HG02759 (cell line): Measurements from ENCODE around the gene INHBA.

ENCODE experiments used
- ATAC-seq: cut with Tn5 transposase; IDR thresholded peaks from one replicate; pipeline ENCODE4 v1.9.1; 2021; ENCODE audit warnings: mild to moderate bottlenecking, moderate library complexity; ENCODE audit not compliant: unreplicated experiment

The INHBA gene

DNA sequence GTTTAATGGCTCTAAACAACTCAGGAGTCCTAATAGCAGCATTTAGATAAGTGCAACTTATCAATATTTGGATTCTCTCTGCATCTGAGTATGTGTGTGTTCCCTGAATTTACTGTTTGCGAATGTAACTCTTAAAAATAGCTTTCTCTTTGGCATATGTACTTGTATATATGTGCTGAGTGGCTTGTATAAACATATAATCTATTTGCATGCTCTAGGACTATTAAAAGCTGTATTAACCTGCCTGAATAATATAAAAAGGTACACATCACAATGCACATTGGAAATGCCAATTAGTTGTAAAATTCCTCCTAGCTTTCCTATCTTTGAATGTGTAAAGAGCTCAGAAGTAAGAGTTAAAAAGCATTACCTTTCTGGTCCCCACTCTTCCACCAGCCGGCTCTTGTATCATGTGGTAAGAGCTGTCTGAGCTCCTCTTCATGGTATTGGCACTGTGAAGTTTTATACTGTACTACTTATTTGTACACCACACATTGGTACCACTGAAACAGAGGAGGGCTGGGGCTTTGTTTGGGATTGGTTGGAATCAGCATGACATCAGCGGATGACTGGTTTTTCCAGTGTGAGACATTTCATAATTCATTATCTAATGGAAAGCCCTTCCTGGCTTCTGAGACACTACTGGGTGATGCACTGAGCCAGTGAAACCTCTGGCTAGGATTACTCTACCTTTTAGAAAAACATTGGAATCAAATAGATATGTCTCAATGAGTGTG, at the start of gene INHBA:
INHBA (minus strand) TSS at position 456 of the 737 bp plus-strand sequence. CDS start 2,716 bp downstream, outside the sequence.
- ATAC-seq, result no peak

DNA sequence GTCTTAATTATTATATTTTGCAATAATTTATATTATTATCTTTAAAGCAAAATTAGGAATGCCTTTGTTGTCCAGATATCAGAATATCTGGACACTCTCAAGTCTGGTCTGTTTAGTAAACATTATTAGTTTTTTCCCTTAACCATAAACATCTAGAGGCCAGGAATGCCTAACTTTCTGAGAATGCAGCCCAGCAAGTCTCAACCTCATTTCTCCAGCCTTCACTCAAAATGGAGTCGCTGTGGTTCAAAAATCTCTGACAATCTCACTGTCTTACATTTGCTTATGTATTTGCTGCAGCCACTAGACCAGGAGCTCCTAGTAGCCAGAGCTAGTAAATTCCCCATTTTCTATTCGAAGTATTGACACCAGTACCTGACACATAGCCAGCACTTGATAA, 49.7 kb upstream of the INHBA start:
- no peak for ATAC-seq

DNA sequence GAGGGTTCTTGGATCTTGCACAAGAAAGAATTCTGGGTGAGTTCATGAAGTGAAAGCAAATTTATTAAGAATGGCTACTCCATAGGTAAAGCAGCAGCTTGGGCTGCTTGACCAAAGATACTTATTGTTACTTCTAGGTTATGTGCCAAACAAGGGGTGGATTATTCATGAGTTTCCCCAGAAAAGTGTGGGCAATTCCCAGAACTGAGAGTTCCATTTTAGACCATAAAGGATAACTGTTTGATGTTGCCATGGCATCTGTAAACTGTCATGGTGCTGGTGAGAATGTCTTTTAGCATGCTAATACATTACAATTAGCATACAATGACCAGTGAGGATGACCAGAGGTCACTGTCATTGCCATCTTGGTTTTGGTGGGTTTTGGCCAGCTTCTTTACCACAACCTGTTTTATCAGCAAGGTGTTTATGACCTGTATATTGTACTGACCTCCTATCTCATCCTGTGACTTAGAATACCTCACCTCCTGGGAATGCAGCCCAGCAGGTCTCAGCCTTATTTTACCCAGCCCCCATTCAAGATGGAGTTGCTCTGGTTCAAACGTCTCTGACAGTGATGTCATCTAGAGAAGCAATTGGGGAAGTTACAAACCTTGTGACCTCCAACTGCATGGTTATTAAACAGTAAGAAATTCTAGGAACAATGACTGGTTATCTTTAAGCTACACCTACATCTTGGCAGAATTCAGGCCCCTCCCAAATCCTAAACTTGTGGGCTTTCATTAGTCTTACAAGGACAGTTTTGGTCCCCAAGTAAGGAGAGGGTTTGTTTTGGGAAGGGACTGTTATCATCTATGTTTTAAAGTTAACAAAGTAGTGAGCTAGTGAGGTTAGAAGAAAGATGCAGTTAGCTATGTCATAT, 48.0 kb upstream of the INHBA start:
- ATAC-seq, result no peak

DNA sequence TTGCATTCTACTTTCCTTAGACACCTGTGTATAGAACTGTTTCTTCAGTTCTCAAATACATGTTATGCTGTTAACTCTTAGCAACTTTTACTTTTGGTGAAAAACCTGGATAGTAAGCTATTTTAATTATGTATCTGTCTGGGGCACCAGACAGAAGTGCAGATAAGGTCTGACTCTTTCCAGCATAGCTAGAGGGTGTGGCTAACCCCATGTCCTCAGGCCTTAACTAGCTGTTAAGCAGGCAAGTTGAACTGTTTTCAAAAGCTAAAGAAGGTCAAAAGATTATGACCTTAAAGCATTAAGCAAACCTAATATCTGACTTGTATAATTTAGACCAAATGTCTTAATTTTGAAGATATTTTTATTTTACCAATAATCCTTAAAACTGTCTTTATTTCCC, 45.1 kb upstream of the INHBA start:
- no peak for ATAC-seq

DNA sequence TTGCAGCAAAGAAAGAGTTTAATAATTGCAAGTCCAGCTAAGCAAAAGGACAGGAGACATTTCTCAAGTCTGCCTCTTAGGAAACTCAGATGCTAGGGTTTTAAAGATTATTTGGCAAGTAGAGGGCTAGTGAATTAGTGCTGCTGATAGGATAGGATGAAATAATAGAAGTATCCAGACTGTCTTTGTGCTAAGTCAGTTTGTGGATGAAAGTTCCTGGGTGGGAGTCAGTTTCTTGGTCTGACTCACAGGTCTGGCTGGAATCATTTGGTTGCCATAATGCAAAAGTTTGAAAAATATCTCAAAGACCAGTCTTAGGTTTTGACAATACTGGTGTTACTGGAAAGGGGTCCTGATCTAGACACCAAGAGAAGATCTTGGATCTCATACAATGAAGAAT, 42.6 kb upstream of the INHBA start:
- ATAC-seq, result no peak

DNA sequence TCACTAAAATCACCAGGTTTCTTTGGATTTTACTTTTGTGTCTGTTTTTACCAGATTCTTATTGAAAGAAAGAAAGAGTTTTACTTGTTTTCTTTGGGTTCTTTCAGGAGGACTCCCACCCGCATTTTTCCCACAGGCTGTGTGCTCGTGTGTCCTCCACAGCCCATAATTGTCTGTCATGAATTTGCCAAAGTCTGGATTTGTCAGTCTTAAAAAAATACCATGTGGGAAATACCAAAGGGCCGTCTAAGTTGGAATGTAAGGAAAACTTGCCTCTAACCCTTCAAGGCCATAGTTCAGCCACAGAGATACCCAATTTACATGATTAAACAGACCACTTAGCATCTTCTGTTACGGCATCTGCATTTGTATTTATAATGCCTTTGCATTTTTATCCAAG, 41.3 kb upstream of the INHBA start:
- no peak for ATAC-seq

DNA sequence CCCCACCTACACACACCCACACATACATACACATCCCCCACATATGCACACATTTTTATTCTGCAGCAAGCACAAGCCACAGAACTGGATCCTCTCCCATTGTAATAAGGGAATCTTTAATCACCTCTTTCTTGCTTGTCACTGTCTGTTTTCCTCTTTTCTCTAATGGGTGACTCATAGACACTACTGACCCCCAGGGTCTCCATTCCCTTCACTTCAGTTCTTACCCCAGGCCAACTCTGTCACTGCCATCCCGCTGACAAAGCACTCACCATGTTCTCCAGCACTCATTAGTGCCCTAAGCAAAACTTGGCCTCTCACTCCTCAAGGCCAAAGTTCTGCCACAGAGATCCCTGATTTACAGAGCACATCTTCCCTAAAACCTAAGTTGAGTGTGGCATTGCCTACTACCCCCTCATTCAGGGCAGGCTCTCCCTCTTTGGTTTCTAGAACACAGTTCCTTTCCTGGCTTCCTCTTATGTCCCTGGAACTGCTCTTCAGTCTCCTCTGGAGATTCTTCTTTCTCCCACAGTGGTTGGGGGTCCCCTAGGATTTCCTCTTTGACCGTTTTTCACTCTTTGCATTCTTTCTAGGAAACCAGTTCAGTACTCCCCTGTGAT, 39.6 kb upstream of the INHBA start:
- no peak for ATAC-seq

DNA sequence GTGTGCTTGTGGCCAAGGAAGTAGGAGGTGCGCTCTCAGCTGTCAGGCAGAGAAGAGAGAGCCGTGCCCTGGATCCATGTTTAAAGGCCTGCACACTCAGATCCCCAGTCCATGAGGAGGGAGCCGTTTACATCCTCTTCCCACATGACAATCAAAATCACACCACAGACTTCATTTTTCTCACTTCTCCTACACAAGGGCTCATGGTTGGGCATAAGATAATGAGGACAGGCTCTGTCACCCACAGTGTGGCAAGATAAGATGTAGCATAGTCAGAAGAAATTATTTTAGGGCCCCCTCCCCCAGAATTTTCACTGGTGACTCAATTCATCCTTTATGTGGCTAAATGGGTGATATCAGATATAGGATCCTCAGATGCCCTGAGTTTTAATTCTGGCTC, 35.9 kb upstream of the INHBA start:
- no peak for ATAC-seq

DNA sequence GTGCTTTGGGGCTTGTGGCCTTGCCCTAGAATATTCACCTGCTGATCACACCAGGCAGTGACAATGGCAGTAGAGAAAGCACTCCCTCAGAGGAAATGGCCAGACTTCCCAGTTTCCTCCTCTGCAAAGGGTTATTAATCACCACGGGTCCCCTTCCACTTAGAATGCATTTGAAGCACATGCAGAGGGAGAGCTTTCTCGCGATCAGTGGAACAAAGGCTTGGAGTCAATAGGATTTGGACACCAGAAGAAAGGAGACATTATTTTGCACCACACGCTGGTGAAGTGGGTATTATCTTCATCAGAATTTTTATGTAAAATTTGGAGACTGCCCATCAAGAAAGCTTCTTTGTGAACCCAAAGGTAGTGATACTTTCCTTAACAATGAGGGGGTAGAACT, 35.4 kb upstream of the INHBA start:
- ATAC-seq, result no peak

DNA sequence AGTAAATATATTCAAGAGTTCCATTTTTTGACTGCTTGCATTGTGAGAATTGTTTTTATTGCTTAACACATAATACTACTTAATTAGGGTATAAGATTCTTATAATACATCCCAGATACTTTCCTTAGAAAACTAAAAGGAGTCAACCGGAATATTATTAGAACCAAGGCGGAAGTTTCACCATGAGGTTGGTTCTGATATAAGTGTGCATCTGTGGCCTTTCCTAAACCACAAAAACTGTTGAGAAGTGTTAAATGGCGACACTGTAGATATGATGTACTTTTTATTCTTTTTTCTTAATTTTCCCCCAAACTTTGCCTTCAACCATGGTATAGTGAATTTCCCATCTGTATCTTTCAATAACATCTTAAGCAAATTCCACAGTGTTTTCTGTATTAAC, 32.3 kb upstream of the INHBA start:
- ATAC-seq, result no peak

DNA sequence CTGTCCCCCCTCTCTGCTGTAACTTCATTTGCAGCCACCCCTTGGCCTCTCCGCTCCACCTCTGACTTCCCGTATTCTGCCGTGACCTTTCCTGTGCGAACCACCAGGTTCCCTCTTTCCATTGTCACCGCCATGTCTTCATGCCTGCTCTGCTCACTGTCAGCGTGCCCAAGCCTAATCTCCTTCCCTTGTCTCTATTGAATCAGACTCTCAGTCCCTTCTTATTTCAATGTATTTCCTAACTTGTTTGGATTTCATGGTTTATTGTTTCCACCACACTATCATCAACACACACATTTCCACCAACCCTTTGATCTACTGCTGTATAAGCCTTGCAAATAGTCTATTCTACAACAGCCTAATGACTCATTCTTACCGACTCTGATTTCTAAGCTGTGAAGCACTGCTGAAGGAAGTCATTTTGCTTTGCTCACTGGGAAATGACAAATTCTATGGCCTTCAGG, 30.0 kb upstream of the INHBA start:
- no peak for ATAC-seq

DNA sequence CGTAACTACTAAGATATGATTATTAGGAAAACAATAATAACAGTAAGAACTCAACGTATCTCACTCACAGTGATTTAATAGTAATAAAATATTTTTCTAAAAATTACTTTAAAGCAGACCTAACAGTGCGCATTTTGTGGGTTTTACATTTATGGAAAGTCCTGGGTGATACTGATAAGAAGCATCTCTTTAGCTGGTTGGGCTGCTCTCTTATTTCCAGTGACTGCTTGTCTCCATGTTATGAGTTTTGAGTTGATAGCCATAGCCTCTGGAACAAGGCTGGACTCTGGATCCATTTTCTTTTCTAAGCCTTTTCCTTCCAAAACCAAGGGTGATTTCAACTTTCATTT, 29.5 kb upstream of the INHBA start:
- no peak for ATAC-seq

DNA sequence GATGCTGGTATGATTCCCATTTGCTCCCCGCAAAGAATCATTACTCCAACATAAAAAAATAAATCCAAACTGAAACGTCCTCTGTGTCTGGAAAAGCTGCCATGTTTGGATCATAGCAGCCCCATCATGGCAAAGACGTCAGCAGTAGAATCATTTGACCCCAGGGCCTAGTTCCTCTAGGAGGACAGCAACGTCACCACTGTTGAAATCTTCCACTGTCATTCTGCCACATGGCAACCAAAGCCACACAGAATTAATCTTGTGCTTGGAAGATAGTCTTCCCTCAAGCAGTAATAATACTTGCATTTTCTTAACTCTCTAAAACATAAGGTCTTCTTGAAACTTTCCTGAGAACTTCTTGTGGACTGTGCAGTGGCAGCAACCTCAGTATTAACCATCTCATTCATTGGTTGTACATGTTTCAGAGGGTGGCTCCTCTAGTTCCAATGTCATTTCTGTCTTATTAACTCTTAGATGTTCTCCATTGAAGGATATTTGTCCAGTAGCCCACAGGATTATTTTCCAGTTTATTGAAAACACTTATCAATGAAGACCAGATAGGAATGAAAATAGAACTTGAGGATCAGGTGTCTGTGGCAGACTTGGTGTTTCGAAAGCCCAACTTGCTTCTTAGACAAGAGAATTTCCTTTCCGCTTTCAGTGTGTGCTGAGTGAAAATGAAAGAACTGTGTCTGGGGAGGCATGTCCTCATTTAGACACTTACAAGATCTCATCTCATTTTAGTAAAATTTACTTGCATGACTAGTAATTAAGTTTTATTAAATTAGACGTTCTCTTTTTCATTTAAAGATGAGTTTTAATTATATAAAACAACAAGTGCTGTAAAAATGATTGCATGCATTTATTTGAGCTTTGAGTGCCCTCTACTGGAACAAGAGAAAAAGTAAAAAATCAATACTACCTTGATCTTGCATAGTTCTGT, 28.9 kb upstream of the INHBA start:
- ATAC-seq, result peak; percentile 99

DNA sequence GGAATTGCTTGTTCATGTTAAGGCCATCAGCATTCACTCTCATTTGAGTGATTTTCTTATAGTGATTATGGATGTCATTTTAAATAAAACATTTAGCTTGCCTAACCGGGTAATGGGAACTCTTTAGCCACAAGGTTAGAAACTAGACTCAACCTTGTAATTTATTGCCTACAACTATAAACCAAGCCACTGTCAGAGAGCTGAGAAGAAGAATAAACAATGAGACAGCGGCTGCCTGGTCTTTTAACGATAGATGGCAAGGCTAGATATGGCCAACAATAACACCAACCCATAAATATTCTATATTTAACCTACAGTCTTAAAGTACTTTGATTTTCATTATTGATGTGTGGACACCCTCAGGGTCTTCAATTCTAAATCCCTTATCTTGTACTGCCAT, 27.8 kb upstream of the INHBA start:
- no peak for ATAC-seq

DNA sequence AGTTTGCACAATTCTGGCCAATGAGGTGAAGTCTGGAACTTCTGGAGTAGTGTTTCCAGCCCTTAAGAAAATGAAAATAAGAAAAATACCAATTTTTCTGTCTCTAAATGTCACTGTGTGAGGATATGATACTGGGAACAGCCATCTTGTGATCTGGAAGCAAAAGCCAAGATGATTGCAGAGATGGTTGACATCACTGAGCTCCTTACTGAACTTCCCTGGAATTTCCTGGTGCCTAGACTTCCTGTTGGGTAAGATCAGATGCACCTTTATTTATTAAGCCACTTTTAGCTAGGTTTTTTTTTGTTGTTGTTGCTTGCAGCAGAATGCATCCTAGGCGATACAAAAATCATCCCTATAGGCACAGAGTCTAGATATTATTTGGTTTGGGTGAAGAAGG, 27.3 kb upstream of the INHBA start:
- ATAC-seq, result no peak

DNA sequence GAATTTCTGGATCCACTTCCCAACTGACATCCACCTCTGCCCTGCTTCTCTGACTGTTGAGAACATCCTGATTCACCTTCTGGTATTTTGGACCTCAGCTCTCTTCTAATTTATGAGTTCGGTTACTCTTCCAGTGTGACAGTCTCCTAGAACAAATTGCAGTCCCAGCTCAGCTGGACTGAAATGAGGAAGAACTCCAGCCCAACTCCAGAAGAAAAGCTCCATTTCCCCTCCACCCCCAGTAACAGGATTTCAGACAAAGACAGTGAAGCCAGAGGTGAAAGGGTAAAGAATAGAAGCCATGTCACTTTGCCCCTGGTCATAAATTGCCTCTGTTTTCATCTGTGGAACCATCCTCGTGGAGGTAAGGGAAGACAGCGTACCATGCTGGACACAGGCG, 26.2 kb upstream of the INHBA start:
- ATAC-seq, result no peak

DNA sequence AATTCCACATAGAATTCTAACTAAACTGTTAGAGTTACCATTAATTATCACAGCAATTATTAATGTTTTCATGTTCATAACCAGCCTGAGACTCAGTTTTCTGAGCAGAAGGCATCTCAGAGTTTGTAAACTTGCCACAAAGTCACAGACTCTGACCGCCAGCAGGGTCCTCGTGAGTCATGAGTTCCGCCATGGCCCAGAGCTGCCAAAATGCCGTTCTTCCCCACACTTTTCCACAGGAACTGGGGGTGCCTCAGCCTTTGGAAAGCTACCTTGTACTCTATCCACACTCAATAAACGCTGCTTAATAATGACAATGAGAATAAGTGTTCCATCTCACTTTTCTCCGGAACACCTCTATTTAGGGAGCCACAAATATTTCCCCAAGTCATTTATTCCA, 22.1 kb upstream of the INHBA start:
- no peak for ATAC-seq

DNA sequence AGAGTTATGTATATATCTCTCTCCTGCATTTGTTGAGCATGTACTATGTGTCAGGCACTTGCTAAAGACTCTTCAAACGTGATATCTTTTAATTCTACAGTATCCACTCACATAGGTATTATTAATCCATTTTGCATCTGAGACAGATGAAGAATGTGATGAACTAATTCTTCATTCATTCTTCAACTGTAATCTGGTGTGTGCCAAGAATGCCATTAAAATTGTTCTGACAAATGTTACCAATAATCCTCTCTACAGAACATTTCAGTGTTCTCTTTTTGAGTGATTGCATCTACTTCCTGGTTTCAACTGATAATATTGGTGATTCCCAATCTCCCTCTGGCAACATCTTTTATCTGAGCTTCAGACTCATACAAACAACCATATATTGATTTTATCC, 18.0 kb upstream of the INHBA start:
- no peak for ATAC-seq

DNA sequence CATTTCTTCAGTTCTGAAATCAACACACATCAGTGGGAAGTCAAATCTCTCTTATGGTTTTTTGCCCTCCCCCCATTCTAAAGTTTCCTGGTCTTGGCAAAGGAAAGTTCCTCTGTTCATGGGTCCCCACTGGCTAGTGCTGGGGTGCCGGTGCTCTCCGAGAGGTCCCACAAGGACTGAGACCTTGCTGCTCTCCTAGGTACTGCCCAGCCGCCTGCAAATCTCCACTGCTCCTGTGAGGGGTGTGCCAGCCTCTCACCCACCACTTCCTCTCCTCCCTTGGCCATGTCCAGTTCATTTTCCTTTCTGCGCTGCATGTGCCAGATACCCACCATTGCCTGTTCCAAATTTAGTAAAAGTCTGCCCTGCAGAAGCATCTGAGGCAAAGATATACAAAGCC, 17.2 kb upstream of the INHBA start:
- no peak for ATAC-seq

DNA sequence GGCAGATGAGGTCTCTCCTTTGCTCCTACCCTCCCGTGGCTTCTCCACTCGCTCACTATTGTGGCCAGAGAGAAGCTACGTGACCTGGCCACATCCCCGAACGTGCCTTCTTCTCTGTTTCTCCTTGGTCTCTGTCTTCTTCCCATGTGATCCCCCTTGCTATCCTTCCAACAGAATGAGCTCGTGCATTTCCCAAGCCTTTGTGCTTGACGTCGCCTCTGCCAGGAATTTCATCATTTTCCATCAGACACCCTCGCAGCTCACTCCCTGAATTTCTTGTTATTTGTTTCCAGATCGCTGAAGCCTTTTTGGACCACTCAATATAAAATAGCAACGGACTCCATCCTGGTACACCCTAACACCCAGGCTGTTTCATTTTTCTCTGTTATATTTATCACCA, 13.8 kb upstream of the INHBA start:
- ATAC-seq, result no peak

DNA sequence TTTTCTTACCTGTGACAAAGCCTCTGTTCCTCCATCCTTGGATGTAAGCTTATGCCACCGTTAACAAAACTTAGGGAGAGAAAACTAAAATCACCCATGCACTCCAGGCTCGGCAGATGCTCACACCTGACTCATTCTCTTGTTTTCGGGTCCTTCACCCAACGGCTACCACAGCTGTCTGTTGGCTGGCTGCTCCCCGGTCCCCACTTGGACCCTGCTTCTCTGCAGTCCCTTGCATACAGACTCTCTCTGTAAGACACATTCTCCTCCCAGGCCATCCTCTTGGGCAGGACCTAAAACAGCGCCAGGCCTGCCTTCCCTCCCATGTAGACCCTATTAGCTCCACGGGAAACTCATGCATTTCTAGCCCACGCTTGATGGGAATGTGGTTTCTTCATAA, 12.1 kb upstream of the INHBA start:
- no peak for ATAC-seq
